Activated CD8-positive, alpha-beta memory T cell treated with anti-CD3 and anti-CD28 coated beads, Interleukin-2, amount 10 ng/mL, durations not matched to agents 7 days and 5 days (primary cell): ENCODE data around the gene GSTM2. TPM values are rescaled to one million over a fixed set of nuclear protein-coding genes. Genes with fewer than 3 reads are reported as not detected.

ENCODE experiments used
- ATAC-seq: fragments of 150-1000 bp; cut with Tn5 transposase; one replicate; pipeline ENCODE4 v1.10.0; 2021; ENCODE audit warnings: moderate library complexity
- CTCF ChIA-PET: fragments of 350-600 bp; sonication (Branson Sonifier 250); formaldehyde crosslinking; loops from one replicate; lab custom pipeline; 2021; ENCODE audit warnings: antibody characterized with exemption; lab: Charles Lee
- DNase-seq: peaks from one replicate; pipeline ENCODE4 v3.0.0-alpha.2; 2020
- H3K27ac Mint-ChIP-seq: one replicate; pipeline ENCODE4 v1.8.0; 2021; ENCODE audit warnings: mild to moderate bottlenecking, mixed read lengths
- H3K27me3 Mint-ChIP-seq: one replicate; pipeline ENCODE4 v1.8.0; 2021; ENCODE audit warnings: mixed read lengths
- H3K36me3 Mint-ChIP-seq: one replicate; pipeline ENCODE4 v1.8.0; 2021; ENCODE audit warnings: mild to moderate bottlenecking, mixed read lengths
- H3K4me1 Mint-ChIP-seq: one replicate; pipeline ENCODE4 v1.8.0; 2021; ENCODE audit warnings: mixed read lengths
- H3K4me3 Mint-ChIP-seq: one replicate; pipeline ENCODE4 v1.8.0; 2021; ENCODE audit warnings: mild to moderate bottlenecking, moderate library complexity, mixed read lengths
- H3K9me3 Mint-ChIP-seq: one replicate; pipeline ENCODE4 v1.8.0; 2022; ENCODE audit warnings: low read depth, mixed read lengths
- total RNA-seq, 2 experiments: library from RNA; stranded (reverse); gene quantifications; one replicate each; pipeline ENCODE4 v1.2.3, GENCODE V29; 2021

The GSTM2 gene
- total RNA-seq, 2 experiments from 2014 or later, result 8.0 to 17.8 TPM

DNA sequence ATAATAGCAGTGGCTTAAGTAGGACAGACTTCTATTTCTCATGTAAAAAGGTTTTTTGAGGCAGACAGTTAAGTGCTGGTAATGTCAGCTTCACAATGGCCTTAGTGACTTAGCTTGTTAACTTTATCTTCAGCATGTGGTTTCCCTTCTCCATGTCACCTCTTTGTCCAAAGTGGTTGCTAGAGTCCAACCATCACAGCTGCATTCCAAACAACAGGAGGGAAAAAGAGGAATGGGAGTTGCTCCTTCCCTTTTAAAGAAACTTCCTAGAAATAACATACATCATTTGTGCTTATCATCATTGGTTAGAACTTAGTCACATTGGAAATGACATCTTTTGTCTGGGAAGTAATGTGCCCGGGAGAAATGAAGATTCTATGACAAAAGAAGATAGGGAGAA, 54.1 kb downstream of the GSTM2 start:
- H3K27me3 Mint-ChIP-seq, result peaks cover 18% of the 10 kb centered on the region
- no peaks in the 10 kb centered on the region for H3K9me3 Mint-ChIP-seq
- CTCF ChIA-PET, result no interaction called here
- H3K27ac Mint-ChIP-seq, result no peak overlapping the region
- H3K36me3 Mint-ChIP-seq, result no peaks in the 10 kb centered on the region
- ATAC-seq, result no peak
- peaks cover 4% of the 10 kb centered on the region for H3K4me1 Mint-ChIP-seq
- no peak for DNase-seq
- H3K4me3 Mint-ChIP-seq, result no peak overlapping the region

DNA sequence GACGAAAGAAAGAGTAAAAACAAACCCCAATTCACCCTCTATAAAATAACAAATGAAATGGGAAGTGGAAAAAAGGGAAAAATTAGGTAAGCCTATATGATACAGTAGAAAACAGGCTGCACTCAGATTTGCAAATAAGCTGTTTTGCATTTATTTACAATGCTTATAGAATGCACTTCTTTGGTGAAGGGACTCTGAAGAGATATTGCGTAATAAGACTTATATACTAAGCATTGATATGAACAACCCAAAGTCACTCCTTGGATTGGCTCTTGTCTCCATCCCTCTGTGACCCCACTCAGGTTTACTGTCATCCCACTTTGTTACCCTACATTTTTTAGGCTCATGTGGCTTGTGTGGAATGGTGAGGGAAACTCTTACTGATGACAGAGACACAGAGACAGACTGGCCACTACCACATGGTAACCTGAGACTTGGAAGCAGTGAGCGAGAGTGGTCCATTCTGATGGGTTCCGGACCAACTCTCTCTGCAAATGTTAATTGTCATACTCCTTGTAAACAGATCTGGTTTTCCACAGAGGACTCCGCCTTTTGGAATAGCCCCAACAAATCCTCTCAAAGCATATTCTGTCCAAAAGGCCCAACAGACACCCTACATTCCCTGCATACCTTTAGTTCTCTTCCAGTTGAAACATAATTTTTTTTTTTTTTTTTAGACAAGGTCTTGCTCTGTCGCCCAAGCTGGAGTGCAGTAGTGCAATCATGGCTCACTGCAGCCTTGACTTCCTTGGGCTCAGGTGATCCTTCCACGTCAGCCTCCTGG, 55.2 kb downstream of the GSTM2 start:
- H3K27ac Mint-ChIP-seq, result no peak overlapping the region
- no peaks in the 10 kb centered on the region for H3K9me3 Mint-ChIP-seq
- peaks cover 4% of the 10 kb centered on the region for H3K4me1 Mint-ChIP-seq
- H3K4me3 Mint-ChIP-seq, result no peak overlapping the region
- peaks cover 20% of the 10 kb centered on the region for H3K27me3 Mint-ChIP-seq
- no peak for DNase-seq
- CTCF ChIA-PET, result no interaction called here
- no peak for ATAC-seq
- no peaks in the 10 kb centered on the region for H3K36me3 Mint-ChIP-seq

Other genes starting within 250 kb of the GSTM2 start
- 100 to 1,000 TPM; 178 to 211 TPM for gene PSMA5, start 241.6 kb upstream of the GSTM2 start, total RNA-seq
- gene SYPL2, start 201.5 kb upstream of the GSTM2 start, total RNA-seq, result not detected
- 10 to 100 TPM; 10.4 to 11.1 TPM for gene ATXN7L2, start 184.2 kb upstream of the GSTM2 start, total RNA-seq
- gene CYB561D1, start 174.0 kb upstream of the GSTM2 start, total RNA-seq, result 10 to 100 TPM; 11.0 to 15.0 TPM
- gene AMIGO1, start 158.3 kb upstream of the GSTM2 start, total RNA-seq, result under 1 TPM; 0.20 to 0.26 TPM
- gene GPR61, start 128.2 kb upstream of the GSTM2 start, total RNA-seq, result under 1 TPM in 1 of 2 experiments, not detected in 1; 0.16 TPM
- gene GNAI3, start 119.4 kb upstream of the GSTM2 start, total RNA-seq, result 1 to 10 TPM; 7.5 to 8.3 TPM
- gene GNAT2, start 48.4 kb upstream of the GSTM2 start, total RNA-seq, result not detected
- gene AMPD2, start 48.2 kb upstream of the GSTM2 start, total RNA-seq, result 100 to 1,000 TPM in 1 of 2 experiments, 10 to 100 TPM in 1; 90.4 to 113 TPM
- 1 to 10 TPM; 5.7 to 6.7 TPM for gene GSTM4, start 12.0 kb upstream of the GSTM2 start, total RNA-seq
- gene GSTM1, start 19.8 kb downstream of the GSTM2 start, total RNA-seq, result not detected
- gene GSTM5, start 44.2 kb downstream of the GSTM2 start, total RNA-seq, result not detected
- 1 to 10 TPM; 2.1 to 3.2 TPM for gene GSTM3, start 73.0 kb downstream of the GSTM2 start, total RNA-seq
- gene EPS8L3, start 95.9 kb downstream of the GSTM2 start, total RNA-seq, result not detected
- 100 to 1,000 TPM in 1 of 2 experiments, 10 to 100 TPM in 1; 77.6 to 143 TPM for gene CSF1, start 242.8 kb downstream of the GSTM2 start, total RNA-seq